NB4 (cell line): ENCODE measurements around the gene PSMD10.
A peak's percentile ranks its signal among the peaks of the same experiment; 100 is the strongest.

Experiments
- DNase-seq: peaks from one replicate; pipeline ENCODE4 v3.0.0; 2010; ENCODE audit warnings: low read depth
- H3K4me3 ChIP-seq: one replicate; pipeline ENCODE4 v1.5.1; 2011; ENCODE audit warnings: mild to moderate bottlenecking, low read depth, low read length, moderate library complexity
- MYC ChIP-seq: IDR thresholded peaks from 2 replicates; pipeline ENCODE4 v1.6.1; 2011; ENCODE audit warnings: low read depth, low read length
- POLR2A ChIP-seq: IDR thresholded peaks from 2 replicates; pipeline ENCODE4 v1.6.1; 2011; ENCODE audit warnings: mild to moderate bottlenecking; ENCODE audit not compliant: insufficient read length; ENCODE audit errors: extremely low read depth
- TF ChIP-seq, protein P1 (sequence below): IDR thresholded peaks from one replicate; pipeline ENCODE4 v1.5.1; 2012; ENCODE audit warnings: low read depth, low read length
- TF ChIP-seq, protein P2 (sequence below): IDR thresholded peaks from 2 replicates; pipeline ENCODE4 v1.6.1; 2011; ENCODE audit warnings: low read depth, low read length

PSMD10 gene, protein sequence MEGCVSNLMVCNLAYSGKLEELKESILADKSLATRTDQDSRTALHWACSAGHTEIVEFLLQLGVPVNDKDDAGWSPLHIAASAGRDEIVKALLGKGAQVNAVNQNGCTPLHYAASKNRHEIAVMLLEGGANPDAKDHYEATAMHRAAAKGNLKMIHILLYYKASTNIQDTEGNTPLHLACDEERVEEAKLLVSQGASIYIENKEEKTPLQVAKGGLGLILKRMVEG

DNA sequence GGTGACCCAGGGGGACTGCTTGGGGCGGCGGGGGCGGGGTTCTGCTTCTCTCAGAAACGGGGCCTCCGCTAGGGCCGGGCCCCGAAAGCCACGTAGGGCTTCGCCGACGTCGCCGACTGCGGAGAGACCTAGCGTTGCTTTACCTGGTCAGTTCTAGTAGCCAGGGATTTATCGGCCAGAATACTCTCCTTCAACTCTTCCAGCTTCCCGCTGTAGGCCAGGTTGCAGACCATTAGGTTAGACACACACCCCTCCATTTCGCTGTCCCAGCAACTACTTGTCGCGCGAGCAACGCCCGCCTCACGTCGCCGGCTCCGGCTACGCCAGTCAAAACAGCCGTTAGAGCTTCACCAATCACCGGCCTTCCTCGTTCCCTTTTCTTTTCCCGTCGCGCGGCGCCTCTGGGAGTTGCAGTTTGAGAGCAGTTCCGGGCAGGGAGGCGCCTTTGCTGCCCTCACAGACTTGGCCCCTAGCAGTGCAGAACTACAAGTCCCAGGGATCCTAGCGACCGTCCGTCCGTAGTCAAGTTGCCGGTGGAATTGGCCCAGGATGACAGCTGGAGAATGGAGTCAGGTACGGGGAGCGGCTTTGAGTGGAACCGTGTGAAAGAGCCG lies at the start of gene PSMD10, which contains the start of gene ATG4A:
PSMD10 (minus strand) TSS at position 279 of the 614 bp plus-strand sequence; CDS start at position 257, 22 bp downstream.
ATG4A (plus strand) TSS at position 515 of the 614 bp plus-strand sequence; CDS start at position 564, 49 bp downstream.
- TF ChIP-seq, protein P1, sequence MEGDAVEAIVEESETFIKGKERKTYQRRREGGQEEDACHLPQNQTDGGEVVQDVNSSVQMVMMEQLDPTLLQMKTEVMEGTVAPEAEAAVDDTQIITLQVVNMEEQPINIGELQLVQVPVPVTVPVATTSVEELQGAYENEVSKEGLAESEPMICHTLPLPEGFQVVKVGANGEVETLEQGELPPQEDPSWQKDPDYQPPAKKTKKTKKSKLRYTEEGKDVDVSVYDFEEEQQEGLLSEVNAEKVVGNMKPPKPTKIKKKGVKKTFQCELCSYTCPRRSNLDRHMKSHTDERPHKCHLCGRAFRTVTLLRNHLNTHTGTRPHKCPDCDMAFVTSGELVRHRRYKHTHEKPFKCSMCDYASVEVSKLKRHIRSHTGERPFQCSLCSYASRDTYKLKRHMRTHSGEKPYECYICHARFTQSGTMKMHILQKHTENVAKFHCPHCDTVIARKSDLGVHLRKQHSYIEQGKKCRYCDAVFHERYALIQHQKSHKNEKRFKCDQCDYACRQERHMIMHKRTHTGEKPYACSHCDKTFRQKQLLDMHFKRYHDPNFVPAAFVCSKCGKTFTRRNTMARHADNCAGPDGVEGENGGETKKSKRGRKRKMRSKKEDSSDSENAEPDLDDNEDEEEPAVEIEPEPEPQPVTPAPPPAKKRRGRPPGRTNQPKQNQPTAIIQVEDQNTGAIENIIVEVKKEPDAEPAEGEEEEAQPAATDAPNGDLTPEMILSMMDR: no peak
- TF ChIP-seq, protein P2, sequence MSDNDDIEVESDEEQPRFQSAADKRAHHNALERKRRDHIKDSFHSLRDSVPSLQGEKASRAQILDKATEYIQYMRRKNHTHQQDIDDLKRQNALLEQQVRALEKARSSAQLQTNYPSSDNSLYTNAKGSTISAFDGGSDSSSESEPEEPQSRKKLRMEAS: peak; percentile 19; the same call in 1 of the 2 replicates
- TF ChIP-seq POLR2A (peak; percentile 49), MYC (no peak)
- DNase-seq: peak; percentile 96
- peak within 1 kb of the TSS; percentile 89 for H3K4me3 ChIP-seq

DNA sequence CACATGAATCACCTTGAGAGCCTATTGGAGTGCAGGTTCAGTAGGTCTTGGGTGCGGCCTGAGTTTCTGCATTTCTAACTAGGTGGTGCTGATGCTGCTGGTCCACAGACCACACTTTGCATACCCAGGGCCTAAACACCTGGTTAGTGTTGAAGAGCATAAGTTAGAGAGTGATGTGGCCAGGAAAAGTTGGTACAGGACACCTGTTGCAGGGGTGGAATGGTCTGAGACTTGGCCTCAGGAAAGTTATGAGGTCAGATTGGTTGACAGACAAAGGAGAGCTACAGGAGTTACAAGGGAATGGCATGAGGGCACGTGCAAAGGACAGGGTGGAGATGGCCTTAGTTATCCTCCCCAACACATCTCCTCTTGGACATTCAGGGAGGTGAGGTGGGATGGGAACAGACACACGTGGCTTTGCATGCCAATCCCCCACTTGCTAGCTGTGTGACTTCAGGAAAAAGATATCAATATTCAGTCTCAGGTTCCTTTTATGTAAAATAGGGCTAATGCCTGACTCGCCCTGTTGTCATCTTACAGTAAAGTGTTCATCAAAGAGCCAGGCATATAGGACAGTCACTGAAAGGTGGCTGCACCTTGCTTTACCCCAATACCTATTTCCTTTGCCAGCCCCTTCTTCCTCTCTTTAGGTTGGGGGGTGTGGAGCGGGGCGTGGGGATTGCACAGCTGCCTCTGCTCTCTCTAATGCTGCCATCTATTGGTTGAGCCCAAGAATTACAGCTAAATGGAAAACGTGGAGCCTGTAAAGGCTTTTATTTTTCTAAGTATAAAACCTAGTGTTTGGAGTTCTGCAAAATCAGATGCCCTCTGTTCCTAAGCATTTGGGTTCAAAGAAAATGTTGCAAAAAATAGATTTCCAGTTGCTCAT lies 47.7 kb upstream of the PSMD10 start:
- H3K4me3 ChIP-seq: no peak overlapping the region
- peak; percentile 26 for DNase-seq
- TF ChIP-seq POLR2A (no peak), MYC (no peak)
- TF ChIP-seq, protein P1: peak; percentile 56
- TF ChIP-seq, protein P2: no peak

DNA sequence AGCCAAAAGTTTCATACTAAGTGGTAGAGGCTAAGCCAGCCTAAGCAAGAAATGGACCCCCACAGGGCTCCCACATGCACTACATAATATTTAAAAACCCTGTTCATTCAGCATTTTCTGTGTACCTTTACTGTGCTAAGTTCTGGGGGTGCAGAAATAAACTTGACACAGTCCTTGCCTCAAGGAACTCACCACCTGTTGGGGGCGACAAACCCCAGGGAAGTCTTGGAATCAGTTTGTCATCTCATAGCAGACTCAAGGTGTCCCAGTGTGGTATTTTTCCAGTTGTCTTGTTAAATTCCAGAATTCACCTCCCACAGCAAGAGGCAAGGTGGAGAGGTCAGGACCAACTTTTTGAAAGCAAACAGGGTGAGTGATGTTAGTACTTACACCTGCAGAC lies 43.4 kb upstream of the PSMD10 start:
- DNase-seq: no peak
- TF ChIP-seq POLR2A: no peak
- TF ChIP-seq, protein P1: no peak
- TF ChIP-seq, protein P2: no peak
- TF ChIP-seq MYC: no peak
- no peak overlapping the region for H3K4me3 ChIP-seq

DNA sequence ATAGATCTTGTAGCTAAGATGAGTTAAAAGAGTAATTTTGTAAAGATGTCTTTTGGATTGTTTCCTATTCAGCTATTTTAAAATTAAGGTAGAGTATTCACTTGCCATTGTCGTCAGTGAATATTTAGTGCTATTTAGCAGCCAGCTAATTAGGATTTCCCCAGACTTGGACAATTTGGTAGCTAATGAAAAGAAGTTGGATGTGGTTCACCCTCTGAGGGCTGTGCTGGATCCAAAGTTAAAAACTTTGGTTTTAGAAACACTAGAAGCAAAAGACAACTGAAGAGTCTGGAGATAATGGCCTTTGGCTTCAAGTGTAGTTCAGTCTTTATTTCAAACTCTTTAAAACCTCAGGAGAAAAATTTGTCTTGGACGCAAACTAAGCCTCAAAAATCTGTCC lies 41.5 kb upstream of the PSMD10 start:
- H3K4me3 ChIP-seq: no peak overlapping the region
- DNase-seq: no peak
- no peak for TF ChIP-seq POLR2A
- TF ChIP-seq, protein P1: no peak
- TF ChIP-seq, protein P2: no peak
- no peak for TF ChIP-seq MYC

DNA sequence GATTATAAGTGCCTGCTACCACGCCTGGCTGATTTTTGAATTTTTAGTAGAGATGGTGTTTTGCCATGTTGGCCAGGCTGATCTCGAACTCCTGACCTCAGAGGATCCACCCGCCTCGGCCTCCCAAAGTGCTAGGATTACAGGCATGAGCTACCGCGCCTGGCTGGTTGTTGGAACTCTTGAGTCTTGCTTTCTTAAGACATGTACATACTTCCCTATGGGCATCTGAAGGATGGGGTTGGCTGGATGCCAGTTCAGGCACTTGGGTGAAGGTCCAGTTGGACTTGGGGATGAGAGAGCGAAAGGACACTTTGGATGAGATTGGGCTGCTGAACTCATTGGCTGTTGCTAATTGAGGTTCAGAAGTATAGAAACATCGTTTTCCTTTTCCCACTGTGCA lies 40.7 kb upstream of the PSMD10 start:
- no peak for DNase-seq
- TF ChIP-seq, protein P2: no peak
- TF ChIP-seq MYC: no peak
- TF ChIP-seq, protein P1: no peak

More for the DNA sequence above, 40.7 kb upstream of the PSMD10 start:
- H3K4me3 ChIP-seq: no peak overlapping the region
